ENCODE results near the gene FRMPD2.
A peak's percentile ranks its signal among the peaks of the same experiment; 100 is the strongest.
"Not testable (repeated sequence)": the region's sequence is repeated elsewhere in the genome, so short reads cannot be mapped to it uniquely, and the experiment has no call there.

The FRMPD2 gene

DNA sequence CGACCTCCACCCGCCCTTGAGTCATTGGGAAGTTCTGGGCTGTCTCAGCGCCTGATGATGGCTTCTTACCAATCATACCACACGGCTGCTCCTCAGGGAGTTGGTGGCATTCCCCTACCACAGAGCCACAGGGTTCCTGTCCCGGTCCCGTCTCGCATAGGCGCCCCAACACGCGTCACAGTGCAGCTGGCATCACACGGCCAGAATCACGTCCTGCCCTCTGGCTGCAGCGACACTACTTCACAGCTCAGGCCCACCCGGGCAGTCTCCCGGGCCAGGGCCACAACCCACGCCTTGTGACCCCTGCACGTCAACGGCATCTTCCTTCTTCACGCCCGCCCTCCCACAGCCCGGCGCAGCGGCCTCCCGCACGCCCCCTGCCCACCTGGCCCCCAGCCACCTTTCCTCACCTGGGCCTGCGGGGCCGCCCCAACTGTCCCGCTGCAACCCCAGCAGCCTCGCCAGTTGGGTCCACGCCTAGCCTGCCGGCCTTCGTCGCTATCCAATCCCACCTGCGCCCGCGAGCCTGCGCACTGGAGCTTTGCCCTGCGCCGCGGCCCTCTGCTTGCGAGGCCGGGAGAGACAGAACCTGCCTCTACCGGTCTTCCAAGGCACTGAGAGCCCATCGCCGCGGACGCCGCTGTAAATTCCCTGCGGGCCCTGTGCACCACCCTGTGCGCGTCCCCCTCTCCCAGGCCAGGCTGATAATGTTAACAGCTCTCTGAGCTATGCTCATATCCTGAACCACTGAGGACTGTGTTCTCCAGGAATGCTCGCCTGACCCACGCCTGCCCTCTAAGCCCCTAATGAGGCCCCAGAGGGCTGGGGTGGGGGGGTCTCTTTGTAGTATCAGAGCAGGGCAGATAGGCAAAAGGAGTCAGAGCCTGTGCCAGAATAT is 134.3 kb downstream of the FRMPD2 start:
- H3K36me3 ChIP-seq (ENCODE audit: control insufficient read depth in 4 of 4, insufficient read depth in 4 of 4, low read length in 3 of 4); POLR2A ChIA-PET; H3K9me3 ChIP-seq (ENCODE audit: control extremely low read depth in 1 of 5, control insufficient read depth in 4 of 5, insufficient read depth in 2 of 5, low read depth in 1 of 5, low read length in 4 of 5); H3K27me3 ChIP-seq (replicated peaks in 2 of 5; ENCODE audit: control insufficient read depth in 4 of 5, insufficient read depth in 5 of 5, low read length in 4 of 5); CTCF ChIA-PET; H3K27ac ChIP-seq (ENCODE audit: insufficient read depth in 1 of 2, low read depth in 1 of 2, low read length in 2 of 2, poor library complexity in 1 of 2, severe bottlenecking in 2 of 2); DNase-seq; H3K4me1 ChIP-seq (ENCODE audit: control extremely low read depth in 1 of 4, control insufficient read depth in 4 of 4, insufficient read depth in 4 of 4, low read length in 3 of 4); H3K4me3 ChIP-seq (ENCODE audit: control insufficient read depth in 1 of 7, extremely low read depth in 1 of 7, insufficient read depth in 4 of 7, low read depth in 2 of 7, low read length in 6 of 7): not testable (repeated sequence)
- WGBS (ENCODE audit: insufficient coverage) = 90% methylated on average over 12 of the region's 53 CpGs

DNA sequence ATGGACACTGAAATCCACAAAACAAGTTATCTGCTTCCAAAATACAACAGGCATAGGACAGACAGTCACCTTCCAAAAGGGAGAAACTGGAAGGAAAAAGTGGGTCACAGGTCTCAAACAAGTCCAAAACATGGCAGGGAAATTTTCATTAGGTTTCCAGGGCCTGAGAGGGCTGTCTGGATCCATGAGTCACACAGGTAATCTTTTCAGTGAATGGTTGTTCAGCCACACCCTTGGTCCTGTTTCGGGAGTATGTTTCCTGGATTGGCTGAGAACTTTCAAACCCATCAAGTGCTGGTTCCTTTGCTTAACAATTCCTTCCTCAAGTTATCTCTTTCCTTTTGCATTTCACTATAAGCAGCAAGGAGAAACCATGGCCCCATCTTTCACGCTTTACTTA is 145.5 kb downstream of the FRMPD2 start:
- H3K27me3 ChIP-seq (replicated peaks in 2 of 5; ENCODE audit: control insufficient read depth in 4 of 5, insufficient read depth in 5 of 5, low read length in 4 of 5); H3K9me3 ChIP-seq (ENCODE audit: control extremely low read depth in 1 of 5, control insufficient read depth in 4 of 5, insufficient read depth in 2 of 5, low read depth in 1 of 5, low read length in 4 of 5); CTCF ChIA-PET; H3K4me3 ChIP-seq (ENCODE audit: control insufficient read depth in 1 of 7, extremely low read depth in 1 of 7, insufficient read depth in 4 of 7, low read depth in 2 of 7, low read length in 6 of 7); H3K27ac ChIP-seq (ENCODE audit: insufficient read depth in 1 of 2, low read depth in 1 of 2, low read length in 2 of 2, poor library complexity in 1 of 2, severe bottlenecking in 2 of 2); DNase-seq; POLR2A ChIA-PET; H3K36me3 ChIP-seq (ENCODE audit: control insufficient read depth in 4 of 4, insufficient read depth in 4 of 4, low read length in 3 of 4); H3K4me1 ChIP-seq (ENCODE audit: control extremely low read depth in 1 of 4, control insufficient read depth in 4 of 4, insufficient read depth in 4 of 4, low read length in 3 of 4): not testable (repeated sequence)
- WGBS (ENCODE audit: insufficient coverage) = no CpG with 5 or more reads among the region's 2 CpGs

DNA sequence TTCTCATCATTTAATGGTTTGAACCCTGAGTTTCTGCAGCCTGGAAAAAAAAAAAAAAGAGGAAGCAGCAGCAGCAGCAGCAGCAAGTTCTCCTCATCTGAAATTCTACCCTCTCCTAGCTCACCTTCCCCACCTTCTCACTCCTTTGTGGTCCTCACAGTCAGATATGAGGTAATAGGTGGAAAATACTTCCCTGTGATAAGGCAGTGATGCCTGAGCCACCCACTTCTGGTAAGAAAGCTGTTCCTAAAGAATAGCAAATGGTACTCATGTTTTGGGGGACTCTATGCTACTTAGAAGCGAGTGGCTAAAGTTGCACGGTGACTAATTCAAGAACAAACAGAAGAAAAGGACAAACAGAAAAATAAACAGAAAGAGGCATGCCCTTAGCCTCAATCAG is 148.2 kb downstream of the FRMPD2 start:
- no CpG with 5 or more reads among the region's 2 CpGs for WGBS (ENCODE audit: insufficient coverage)
- H3K9me3 ChIP-seq (ENCODE audit: control extremely low read depth in 1 of 5, control insufficient read depth in 4 of 5, insufficient read depth in 2 of 5, low read depth in 1 of 5, low read length in 4 of 5); H3K36me3 ChIP-seq (ENCODE audit: control insufficient read depth in 4 of 4, insufficient read depth in 4 of 4, low read length in 3 of 4); H3K27me3 ChIP-seq (replicated peaks in 2 of 5; ENCODE audit: control insufficient read depth in 4 of 5, insufficient read depth in 5 of 5, low read length in 4 of 5); POLR2A ChIA-PET; H3K27ac ChIP-seq (ENCODE audit: insufficient read depth in 1 of 2, low read depth in 1 of 2, low read length in 2 of 2, poor library complexity in 1 of 2, severe bottlenecking in 2 of 2); H3K4me1 ChIP-seq (ENCODE audit: control extremely low read depth in 1 of 4, control insufficient read depth in 4 of 4, insufficient read depth in 4 of 4, low read length in 3 of 4); CTCF ChIA-PET; H3K4me3 ChIP-seq (ENCODE audit: control insufficient read depth in 1 of 7, extremely low read depth in 1 of 7, insufficient read depth in 4 of 7, low read depth in 2 of 7, low read length in 6 of 7): not testable (repeated sequence)
- DNase-seq = peak in 1 of 3 donors; percentile 0

DNA sequence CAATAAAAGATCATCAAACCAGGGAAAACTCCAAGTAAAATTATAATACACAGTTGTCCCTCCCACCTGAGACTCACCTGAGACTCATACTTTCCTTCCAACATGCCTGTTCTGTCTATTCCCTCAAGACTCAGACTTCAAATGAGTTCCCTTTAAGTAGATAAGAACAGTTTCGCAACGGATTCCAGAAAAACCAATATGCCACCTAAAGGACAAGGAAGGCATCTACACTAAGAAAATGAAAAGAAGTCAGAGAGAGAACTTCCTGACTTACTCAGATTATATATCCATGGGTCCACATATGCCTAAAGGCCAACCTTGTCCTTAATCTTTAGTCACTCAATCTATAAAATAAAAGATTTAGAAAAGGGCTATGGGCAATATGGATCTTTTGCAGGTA is 148.9 kb downstream of the FRMPD2 start:
- H3K27ac ChIP-seq (ENCODE audit: insufficient read depth in 1 of 2, low read depth in 1 of 2, low read length in 2 of 2, poor library complexity in 1 of 2, severe bottlenecking in 2 of 2); H3K27me3 ChIP-seq (replicated peaks in 2 of 5; ENCODE audit: control insufficient read depth in 4 of 5, insufficient read depth in 5 of 5, low read length in 4 of 5); H3K4me1 ChIP-seq (ENCODE audit: control extremely low read depth in 1 of 4, control insufficient read depth in 4 of 4, insufficient read depth in 4 of 4, low read length in 3 of 4); H3K4me3 ChIP-seq (ENCODE audit: control insufficient read depth in 1 of 7, extremely low read depth in 1 of 7, insufficient read depth in 4 of 7, low read depth in 2 of 7, low read length in 6 of 7); POLR2A ChIA-PET; CTCF ChIA-PET; H3K36me3 ChIP-seq (ENCODE audit: control insufficient read depth in 4 of 4, insufficient read depth in 4 of 4, low read length in 3 of 4); DNase-seq; H3K9me3 ChIP-seq (ENCODE audit: control extremely low read depth in 1 of 5, control insufficient read depth in 4 of 5, insufficient read depth in 2 of 5, low read depth in 1 of 5, low read length in 4 of 5): not testable (repeated sequence)
- WGBS (ENCODE audit: insufficient coverage) = no CpG with 5 or more reads among the region's 2 CpGs

DNA sequence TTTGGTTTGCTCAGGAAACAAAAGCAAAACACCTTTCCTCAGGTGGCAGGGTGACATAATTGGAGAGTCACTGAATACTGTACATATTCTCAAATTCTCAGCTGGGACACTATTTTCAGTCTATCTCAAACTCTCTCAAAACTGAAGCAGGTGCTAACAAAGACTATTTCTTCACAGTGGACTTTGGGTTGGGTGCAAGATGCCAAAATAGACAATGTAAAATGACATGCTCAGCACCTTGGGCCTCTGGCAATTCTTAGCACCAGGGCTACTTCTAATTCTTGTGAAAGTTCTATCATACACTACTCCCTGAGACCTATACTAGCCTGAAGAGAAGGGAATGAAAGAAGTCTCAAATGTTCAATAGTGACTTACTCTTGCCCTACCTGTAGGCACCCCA is 151.9 kb downstream of the FRMPD2 start:
- H3K4me3 ChIP-seq (ENCODE audit: control insufficient read depth in 1 of 7, extremely low read depth in 1 of 7, insufficient read depth in 4 of 7, low read depth in 2 of 7, low read length in 6 of 7); H3K9me3 ChIP-seq (ENCODE audit: control extremely low read depth in 1 of 5, control insufficient read depth in 4 of 5, insufficient read depth in 2 of 5, low read depth in 1 of 5, low read length in 4 of 5); H3K36me3 ChIP-seq (ENCODE audit: control insufficient read depth in 4 of 4, insufficient read depth in 4 of 4, low read length in 3 of 4); H3K27ac ChIP-seq (ENCODE audit: insufficient read depth in 1 of 2, low read depth in 1 of 2, low read length in 2 of 2, poor library complexity in 1 of 2, severe bottlenecking in 2 of 2); POLR2A ChIA-PET; DNase-seq; H3K4me1 ChIP-seq (ENCODE audit: control extremely low read depth in 1 of 4, control insufficient read depth in 4 of 4, insufficient read depth in 4 of 4, low read length in 3 of 4); H3K27me3 ChIP-seq (replicated peaks in 2 of 5; ENCODE audit: control insufficient read depth in 4 of 5, insufficient read depth in 5 of 5, low read length in 4 of 5); CTCF ChIA-PET: not testable (repeated sequence)

DNA sequence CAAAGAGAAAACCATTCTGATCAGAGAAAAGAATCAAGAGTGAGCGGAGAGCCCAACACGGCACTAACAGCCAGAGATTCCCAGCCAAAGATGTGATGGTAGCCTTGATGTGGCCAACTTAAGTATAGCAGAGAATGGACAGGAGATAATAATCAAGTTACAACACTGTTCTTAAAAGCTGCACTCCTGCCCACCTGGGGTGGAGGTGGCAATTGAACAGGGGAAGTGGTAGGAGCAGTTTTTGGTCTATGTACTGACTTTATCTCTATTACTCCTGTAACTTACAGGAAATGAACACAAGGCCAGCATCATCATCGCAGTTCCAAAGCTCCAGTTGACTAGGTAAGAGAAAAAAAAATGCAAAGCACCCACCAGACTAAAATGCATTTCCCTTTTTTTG is 164.2 kb downstream of the FRMPD2 start:
- H3K36me3 ChIP-seq (ENCODE audit: control insufficient read depth in 4 of 4, insufficient read depth in 4 of 4, low read length in 3 of 4); H3K4me1 ChIP-seq (ENCODE audit: control extremely low read depth in 1 of 4, control insufficient read depth in 4 of 4, insufficient read depth in 4 of 4, low read length in 3 of 4); DNase-seq; H3K27me3 ChIP-seq (replicated peaks in 2 of 5; ENCODE audit: control insufficient read depth in 4 of 5, insufficient read depth in 5 of 5, low read length in 4 of 5); CTCF ChIA-PET; H3K4me3 ChIP-seq (ENCODE audit: control insufficient read depth in 1 of 7, extremely low read depth in 1 of 7, insufficient read depth in 4 of 7, low read depth in 2 of 7, low read length in 6 of 7); POLR2A ChIA-PET; H3K27ac ChIP-seq (ENCODE audit: insufficient read depth in 1 of 2, low read depth in 1 of 2, low read length in 2 of 2, poor library complexity in 1 of 2, severe bottlenecking in 2 of 2); H3K9me3 ChIP-seq (ENCODE audit: control extremely low read depth in 1 of 5, control insufficient read depth in 4 of 5, insufficient read depth in 2 of 5, low read depth in 1 of 5, low read length in 4 of 5): not testable (repeated sequence)
- WGBS (ENCODE audit: insufficient coverage) = no CpG with 5 or more reads among the region's 3 CpGs

Measured in common myeloid progenitor, CD34-positive (primary cell).